ENCODE data around the gene CLSTN2.
A peak's percentile ranks its signal among the peaks of the same experiment; 100 is the strongest.

DNA sequence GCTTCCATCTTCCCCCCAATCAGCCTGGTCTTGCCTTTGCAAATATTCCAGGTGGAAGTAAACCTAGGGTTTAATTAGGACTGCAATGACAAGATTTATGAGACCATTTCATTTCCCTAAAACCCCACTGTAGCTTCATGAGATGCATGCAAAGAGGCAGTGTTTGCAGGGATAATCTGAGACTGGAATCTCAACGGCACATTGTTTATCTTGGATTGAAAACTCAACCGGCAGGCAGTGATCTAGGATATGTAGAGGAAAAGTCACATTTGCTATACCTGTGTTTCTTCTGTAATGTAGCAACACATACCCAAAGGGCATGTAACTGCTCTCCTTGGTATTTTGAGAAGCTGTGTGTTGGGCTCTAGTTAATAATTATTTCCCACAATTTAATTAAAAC is 18.7 kb upstream of the CLSTN2 start:
- TF ChIP-seq, protein P1, sequence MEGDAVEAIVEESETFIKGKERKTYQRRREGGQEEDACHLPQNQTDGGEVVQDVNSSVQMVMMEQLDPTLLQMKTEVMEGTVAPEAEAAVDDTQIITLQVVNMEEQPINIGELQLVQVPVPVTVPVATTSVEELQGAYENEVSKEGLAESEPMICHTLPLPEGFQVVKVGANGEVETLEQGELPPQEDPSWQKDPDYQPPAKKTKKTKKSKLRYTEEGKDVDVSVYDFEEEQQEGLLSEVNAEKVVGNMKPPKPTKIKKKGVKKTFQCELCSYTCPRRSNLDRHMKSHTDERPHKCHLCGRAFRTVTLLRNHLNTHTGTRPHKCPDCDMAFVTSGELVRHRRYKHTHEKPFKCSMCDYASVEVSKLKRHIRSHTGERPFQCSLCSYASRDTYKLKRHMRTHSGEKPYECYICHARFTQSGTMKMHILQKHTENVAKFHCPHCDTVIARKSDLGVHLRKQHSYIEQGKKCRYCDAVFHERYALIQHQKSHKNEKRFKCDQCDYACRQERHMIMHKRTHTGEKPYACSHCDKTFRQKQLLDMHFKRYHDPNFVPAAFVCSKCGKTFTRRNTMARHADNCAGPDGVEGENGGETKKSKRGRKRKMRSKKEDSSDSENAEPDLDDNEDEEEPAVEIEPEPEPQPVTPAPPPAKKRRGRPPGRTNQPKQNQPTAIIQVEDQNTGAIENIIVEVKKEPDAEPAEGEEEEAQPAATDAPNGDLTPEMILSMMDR (IDR thresholded peaks at IDR 0.05): no peak
- TF ChIP-seq POLR2AphosphoS5 (IDR thresholded peaks at IDR 0.05): peak; percentile 40

All from prostate gland (tissue), 2 donors.